Smooth muscle cell (in vitro differentiated cells): ENCODE data around the gene TTC23. TPM values are rescaled to one million over a fixed set of nuclear protein-coding genes. Genes with fewer than 3 reads are reported as not detected.

Experiments
- DNase-seq: peaks from one replicate; lab custom pipeline; 2025; ENCODE audit not compliant: unreplicated experiment; lab: John Stamatoyannopoulos, UW
- H2AFZ ChIP-seq: fragments of 200-600 bp; sonication (generic); 2 replicates; pipeline ENCODE4 v1.6.0; 2016; ENCODE audit warnings: antibody characterized with exemption, low read depth, mild to moderate bottlenecking
- H3F3A ChIP-seq: fragments of 200-600 bp; sonication (generic); 2 replicates; pipeline ENCODE4 v1.6.0; 2017; ENCODE audit warnings: antibody characterized with exemption, low read depth
- H3K27ac ChIP-seq: fragments of 200-600 bp; sonication (generic); 2 replicates; pipeline ENCODE4 v1.5.1; 2016; ENCODE audit warnings: low read depth, mild to moderate bottlenecking
- H3K27me3 ChIP-seq: fragments of 200-600 bp; sonication (generic); 2 replicates; pipeline ENCODE4 v1.6.1; 2016; ENCODE audit warnings: low read depth, mild to moderate bottlenecking
- H3K36me3 ChIP-seq: fragments of 200-600 bp; sonication (generic); 2 replicates; pipeline ENCODE4 v1.5.1; 2016; ENCODE audit warnings: low read depth
- H3K4me1 ChIP-seq: fragments of 200-600 bp; sonication (generic); 2 replicates; pipeline ENCODE4 v1.5.1; 2016; ENCODE audit warnings: low read depth
- H3K4me2 ChIP-seq: fragments of 200-600 bp; sonication (generic); 2 replicates; pipeline ENCODE4 v1.6.0; 2016; ENCODE audit warnings: mild to moderate bottlenecking
- H3K4me3 ChIP-seq: fragments of 200-600 bp; sonication (generic); 2 replicates; pipeline ENCODE4 v1.5.1; 2016; ENCODE audit warnings: mild to moderate bottlenecking
- H3K79me2 ChIP-seq: fragments of 200-600 bp; sonication (generic); 2 replicates; pipeline ENCODE4 v1.6.0; 2016; ENCODE audit warnings: low read depth, mild to moderate bottlenecking
- H3K9ac ChIP-seq: fragments of 200-600 bp; sonication (generic); 2 replicates; pipeline ENCODE4 v1.6.0; 2016; ENCODE audit warnings: low read depth
- H3K9me3 ChIP-seq: fragments of 200-600 bp; sonication (generic); replicated peaks from 2 replicates; pipeline ENCODE4 v1.5.1; 2016; ENCODE audit warnings: low read depth
- H4K20me1 ChIP-seq: fragments of 200-600 bp; sonication (generic); 2 replicates; pipeline ENCODE4 v1.6.0; 2016; ENCODE audit warnings: low read depth
- CTCF ChIP-seq: fragments of 200-600 bp; sonication (generic); IDR thresholded peaks from 2 replicates; pipeline ENCODE4 v1.5.1; 2017; ENCODE audit warnings: borderline replicate concordance, mild to moderate bottlenecking, antibody characterized with exemption; ENCODE audit not compliant: insufficient read depth, poor library complexity, severe bottlenecking
- WGBS: methylation state at CpG from one replicate; pipeline ENCODE4 v1.1.7; 2016; ENCODE audit warnings: low lambda C conversion rate; 5-methylcytosine and 5-hydroxymethylcytosine counted together
- polyA plus RNA-seq: library from polyadenylated mRNA; unstranded; fragments of >200 nt; fragmentation: Nextera tagmentation; extraction: Ambion mirVana; gene quantifications from 2 replicates; pipeline ENCODE4 v1.2.1, GENCODE V29; 2016
- total RNA-seq: library from RNA; depleted of rRNA; stranded (reverse); fragments of >200 nt; gene quantifications from 2 replicates; pipeline ENCODE4 v1.2.3, GENCODE V29; 2014

The TTC23 gene
- total and polyA plus RNA-seq, 2 experiments from 2014 or later = 25.0 to 45.4 TPM

- 95% methylated on average over 4 of the region's 4 CpGs for WGBS
- H3K27ac ChIP-seq = no peak overlapping the region
- H3K9me3 ChIP-seq = no peaks in the 10 kb centered on the region
- peaks cover 20% of the 10 kb centered on the region for H3K79me2 ChIP-seq
- no peaks in the 10 kb centered on the region for H3K4me1 ChIP-seq
- no peak overlapping the region for H3K9ac ChIP-seq
- no peak for DNase-seq
- H4K20me1 ChIP-seq = peaks cover 20% of the 10 kb centered on the region
- no peak overlapping the region for H3K4me3 ChIP-seq
- TF ChIP-seq CTCF = no peak
- peaks cover 2% of the 10 kb centered on the region for H3K36me3 ChIP-seq
- no peak overlapping the region for H3K4me2 ChIP-seq
- no peaks in the 10 kb centered on the region for H3F3A ChIP-seq
- no peak overlapping the region for H2AFZ ChIP-seq
- no peaks in the 10 kb centered on the region for H3K27me3 ChIP-seq
These were observed 18.5 kb downstream of the TTC23 start for GRCh38 chr15:99230867-99231266.

- Histone ChIP-seq H3K9me3 (no peaks in the 10 kb centered on the region), H2AFZ (no peak overlapping the region), H3F3A (no peaks in the 10 kb centered on the region), H4K20me1 (peaks cover 17% of the 10 kb centered on the region), H3K27me3 (no peaks in the 10 kb centered on the region), H3K79me2 (peaks cover 17% of the 10 kb centered on the region), H3K9ac (no peak overlapping the region), H3K27ac (no peak overlapping the region), H3K36me3 (peaks cover 2% of the 10 kb centered on the region), H3K4me1 (no peaks in the 10 kb centered on the region), H3K4me3 (no peak overlapping the region), H3K4me2 (no peak overlapping the region)
- DNase-seq = no peak
- 98% methylated on average over 3 of the region's 3 CpGs for WGBS
- no peak for TF ChIP-seq CTCF
These were observed 21.1 kb downstream of the TTC23 start for GRCh38 chr15:99228120-99228770.

- no peak for DNase-seq
- Histone ChIP-seq H3F3A (no peaks in the 10 kb centered on the region), H2AFZ (no peak overlapping the region), H3K9me3 (no peaks in the 10 kb centered on the region), H3K9ac (no peak overlapping the region), H3K4me1 (no peaks in the 10 kb centered on the region), H3K36me3 (no peaks in the 10 kb centered on the region), H4K20me1 (peaks cover 20% of the 10 kb centered on the region), H3K4me2 (no peak overlapping the region), H3K4me3 (no peak overlapping the region), H3K27me3 (no peaks in the 10 kb centered on the region), H3K27ac (no peak overlapping the region), H3K79me2 (peaks cover 10% of the 10 kb centered on the region)
- 65% methylated on average over 3 of the region's 3 CpGs for WGBS
- no peak for TF ChIP-seq CTCF
These were observed 22.6 kb downstream of the TTC23 start for GRCh38 chr15:99226802-99227201.
